Activated CD8-positive, alpha-beta T cell treated with anti-CD3 and anti-CD28 coated beads for 36 hours (primary cell): ENCODE results near the gene AKAP13. TPM values are rescaled to one million over a fixed set of nuclear protein-coding genes. Genes with fewer than 3 reads are reported as not detected.

Source experiments
- ATAC-seq: fragments of 200-7000 bp; cut with Tn5 transposase; one replicate; pipeline ENCODE4 v1.10.0; 2021; ENCODE audit warnings: mild to moderate bottlenecking, moderate library complexity
- CTCF ChIA-PET: fragments of 350-600 bp; sonication (Branson Sonifier 250); formaldehyde crosslinking; loops from one replicate; lab custom pipeline; 2021; ENCODE audit warnings: antibody characterized with exemption; lab: Charles Lee
- POLR2A ChIA-PET: fragments of 350-600 bp; sonication (Branson Sonifier 250); formaldehyde crosslinking; loops from one replicate; lab custom pipeline; 2021; ENCODE audit warnings: antibody characterized with exemption; lab: Charles Lee
- DNase-seq: peaks from one replicate; pipeline ENCODE4 v3.0.0-alpha.2; 2020
- H3K27ac Mint-ChIP-seq: one replicate; pipeline ENCODE4 v1.8.0; 2021; ENCODE audit warnings: mild to moderate bottlenecking, mixed read lengths
- H3K27me3 Mint-ChIP-seq: one replicate; pipeline ENCODE4 v1.8.0; 2021; ENCODE audit warnings: mixed read lengths
- H3K36me3 Mint-ChIP-seq: one replicate; pipeline ENCODE4 v1.8.0; 2021; ENCODE audit warnings: low read depth, mixed read lengths
- H3K4me1 Mint-ChIP-seq: one replicate; pipeline ENCODE4 v1.8.0; 2021; ENCODE audit warnings: low read depth, mixed read lengths
- H3K4me3 Mint-ChIP-seq: one replicate; pipeline ENCODE4 v1.8.0; 2021; ENCODE audit warnings: mild to moderate bottlenecking, moderate library complexity, mixed read lengths
- H3K9me3 Mint-ChIP-seq: one replicate; pipeline ENCODE4 v1.8.0; 2021; ENCODE audit warnings: mixed read lengths
- CTCF ChIP-seq: fragments of 200-600 bp; IDR thresholded peaks from one replicate; pipeline ENCODE4 v1.8.0; 2022; ENCODE audit warnings: antibody characterized with exemption, mild to moderate bottlenecking
- intact Hi-C: fragments of 100-400 bp; cut with micrococcal nuclease; formaldehyde crosslinking; loops from one replicate; pipeline ENCODE4 v1.10.0; 2022
- total RNA-seq, 2 experiments: library from RNA; stranded (reverse); gene quantifications; one replicate each; pipeline ENCODE4 v1.2.3, GENCODE V29; 2021

The AKAP13 gene
- total RNA-seq, 2 experiments from 2014 or later: 79.1 to 79.5 TPM

- CTCF ChIA-PET: interaction anchor here (0.7 to 1.6 kb wide), 3 partner anchors 33 to 79 kb away, joined by 3 read pairs; no protein-coding TSS in a partner anchor
- intact Hi-C loops: no loop called here
- peak overlapping the region; percentile 22 for H3K27ac Mint-ChIP-seq
- no peaks in the 10 kb centered on the region for H3K27me3 Mint-ChIP-seq
- H3K4me1 Mint-ChIP-seq: peaks cover 50% of the 10 kb centered on the region
- peaks cover 27% of the 10 kb centered on the region for H3K9me3 Mint-ChIP-seq
- no peak for TF ChIP-seq CTCF
- DNase-seq (peak; percentile 16), ATAC-seq (no peak)
- H3K36me3 Mint-ChIP-seq: peaks cover 26% of the 10 kb centered on the region
- no peak overlapping the region for H3K4me3 Mint-ChIP-seq
- POLR2A ChIA-PET: interaction anchor here (0.5 kb wide), 1 partner anchor 19 kb away, joined by 3 read pairs; no protein-coding TSS in a partner anchor
Observed at GRCh38 chr15:85453144-85453872, 72.9 kb downstream of the AKAP13 start.

- TF ChIP-seq CTCF: no peak
- no peak for ATAC-seq
- DNase-seq: no peak
- Mint-ChIP-seq H3K4me3 (no peak overlapping the region), H3K27ac (no peak overlapping the region), H3K4me1 (peaks cover 52% of the 10 kb centered on the region), H3K9me3 (peaks cover 23% of the 10 kb centered on the region), H3K36me3 (peaks cover 24% of the 10 kb centered on the region), H3K27me3 (no peaks in the 10 kb centered on the region)
- POLR2A ChIA-PET: interaction anchor here (0.7 kb wide), 1 partner anchor 354 kb away, joined by 3 read pairs; no protein-coding TSS in a partner anchor
- CTCF ChIA-PET: no interaction called here
- intact Hi-C loops: no loop called here
Observed at GRCh38 chr15:85454403-85454802, 74.0 kb downstream of the AKAP13 start.

- Mint-ChIP-seq H3K9me3 (peaks cover 8% of the 10 kb centered on the region), H3K36me3 (peaks cover 17% of the 10 kb centered on the region), H3K27me3 (no peaks in the 10 kb centered on the region), H3K4me3 (no peak overlapping the region), H3K4me1 (peaks cover 63% of the 10 kb centered on the region), H3K27ac (no peak overlapping the region)
- ATAC-seq (no peak), DNase-seq (no peak)
- intact Hi-C loops: no loop called here
- POLR2A ChIA-PET: no interaction called here
- TF ChIP-seq CTCF: no peak
- CTCF ChIA-PET: no interaction called here
Observed at GRCh38 chr15:85455891-85456290, 75.5 kb downstream of the AKAP13 start.

DNA sequence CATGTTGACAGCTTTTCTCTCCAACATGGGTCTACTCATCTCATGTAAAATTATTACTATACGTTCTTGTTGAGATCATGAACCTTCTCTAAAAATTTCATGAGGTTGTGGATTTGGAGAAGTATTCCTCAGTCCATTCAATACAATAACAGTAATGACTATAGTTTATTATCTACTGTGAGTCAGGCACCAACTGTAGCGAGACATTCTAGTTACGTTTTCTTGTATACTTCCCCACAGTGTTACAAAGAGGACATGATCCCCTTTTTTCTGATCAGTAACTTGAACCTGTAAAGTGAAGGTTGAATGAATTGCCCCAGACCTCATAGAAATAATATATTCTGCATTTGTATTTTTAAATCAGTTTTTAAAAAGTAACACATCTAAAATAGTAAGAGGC lies 76.4 kb downstream of the AKAP13 start:
- ChIA-PET CTCF (no interaction called here), POLR2A (no interaction called here)
- Mint-ChIP-seq H3K4me1 (peaks cover 58% of the 10 kb centered on the region), H3K27ac (no peak overlapping the region), H3K36me3 (peaks cover 10% of the 10 kb centered on the region), H3K4me3 (no peak overlapping the region), H3K9me3 (peaks cover 2% of the 10 kb centered on the region), H3K27me3 (no peaks in the 10 kb centered on the region)
- TF ChIP-seq CTCF: no peak
- DNase-seq (no peak), ATAC-seq (no peak)
- intact Hi-C loops: no loop called here

DNA sequence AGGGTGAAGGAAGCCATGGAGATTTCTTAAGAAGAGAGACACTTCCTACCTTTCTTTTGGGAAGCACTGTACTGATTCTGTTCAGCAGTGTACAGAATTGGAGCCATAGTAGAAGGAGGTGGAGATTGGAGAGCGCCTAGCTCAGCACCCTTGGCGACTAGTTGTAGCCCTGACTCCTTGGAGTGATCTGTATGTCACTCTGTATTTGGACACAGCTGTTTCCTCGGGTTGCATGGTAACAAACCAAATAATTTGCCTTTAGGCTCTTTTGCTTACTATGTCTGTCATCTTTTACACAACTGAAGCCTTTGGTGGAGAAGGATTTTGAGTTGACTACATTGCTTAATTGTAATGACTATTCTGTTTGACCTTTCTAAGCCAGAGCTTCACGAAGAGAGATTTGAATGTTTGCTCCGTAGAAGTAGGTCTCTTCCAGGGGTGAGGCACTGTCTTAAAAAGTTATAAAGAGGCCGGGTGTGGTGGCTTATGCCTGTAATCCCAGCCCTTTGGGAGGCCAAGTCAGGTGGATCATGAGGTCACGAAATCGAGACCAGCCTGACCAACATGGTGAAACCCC lies 77.1 kb downstream of the AKAP13 start:
- Mint-ChIP-seq H3K4me3 (no peak overlapping the region), H3K4me1 (peaks cover 58% of the 10 kb centered on the region), H3K27ac (no peak overlapping the region), H3K27me3 (no peaks in the 10 kb centered on the region), H3K9me3 (no peaks in the 10 kb centered on the region), H3K36me3 (peaks cover 5% of the 10 kb centered on the region)
- ChIA-PET CTCF (no interaction called here), POLR2A (no interaction called here)
- ATAC-seq (no peak), DNase-seq (no peak)
- TF ChIP-seq CTCF: no peak
- intact Hi-C loops: no loop called here
